ENCODE results near the gene HEG1.
"Not testable (repeated sequence)": the region's sequence is repeated elsewhere in the genome, so short reads cannot be mapped to it uniquely, and the experiment has no call there.

The HEG1 gene

GRCh38 chr3:124986192-124987143, 69.3 kb downstream of the HEG1 start:
- DNase-seq (ENCODE audit: low spot score) = no peak

- no peak for DNase-seq (ENCODE audit: low spot score)
Measured at GRCh38 chr3:124985349-124985748, 70.4 kb downstream of the HEG1 start.

GRCh38 chr3:124984754-124985153, 71.0 kb downstream of the HEG1 start:
- no peak for DNase-seq (ENCODE audit: low spot score)

GRCh38 chr3:124982855-124983254, 72.9 kb downstream of the HEG1 start:
- no peak for DNase-seq (ENCODE audit: low spot score)

GRCh38 chr3:124981472-124981871, 74.3 kb downstream of the HEG1 start:
- no peak for DNase-seq (ENCODE audit: low spot score)

GRCh38 chr3:124978627-124979026, 77.2 kb downstream of the HEG1 start:
- DNase-seq (ENCODE audit: low spot score) = no peak

GRCh38 chr3:124976383-124976782, 79.4 kb downstream of the HEG1 start:
- DNase-seq (ENCODE audit: low spot score) = no peak

- DNase-seq (ENCODE audit: low spot score) = no peak
Measured at GRCh38 chr3:124974691-124975090, 81.1 kb downstream of the HEG1 start.

- no peak for DNase-seq (ENCODE audit: low spot score)
Measured at GRCh38 chr3:124973290-124973689, 82.5 kb downstream of the HEG1 start.

GRCh38 chr3:124972457-124972856, 83.3 kb downstream of the HEG1 start:
- DNase-seq (ENCODE audit: low spot score) = no peak

- no peak for DNase-seq (ENCODE audit: low spot score)
Measured at GRCh38 chr3:124969963-124970722, 85.7 kb downstream of the HEG1 start.

- DNase-seq (ENCODE audit: low spot score) = no peak
Measured at GRCh38 chr3:124969190-124969589, 86.6 kb downstream of the HEG1 start.

- DNase-seq (ENCODE audit: low spot score) = no peak
Measured at GRCh38 chr3:124967964-124968363, 87.8 kb downstream of the HEG1 start.

- no peak for DNase-seq (ENCODE audit: low spot score)
Measured at GRCh38 chr3:124966521-124967445, 89.0 kb downstream of the HEG1 start.

GRCh38 chr3:124965413-124965812, 90.4 kb downstream of the HEG1 start:
- no peak for DNase-seq (ENCODE audit: low spot score)

- DNase-seq (ENCODE audit: low spot score) = no peak
Measured at GRCh38 chr3:124964387-124964786, 91.4 kb downstream of the HEG1 start.

- no peak for DNase-seq (ENCODE audit: low spot score)
Measured at GRCh38 chr3:124963755-124964154, 92.0 kb downstream of the HEG1 start.

- no peak for DNase-seq (ENCODE audit: low spot score)
Measured at GRCh38 chr3:124962403-124962940, 93.3 kb downstream of the HEG1 start.

- no peak for DNase-seq (ENCODE audit: low spot score)
Measured at GRCh38 chr3:124960698-124961097, 95.1 kb downstream of the HEG1 start.

- DNase-seq (ENCODE audit: low spot score) = no peak
Measured at GRCh38 chr3:124960105-124960504, 95.7 kb downstream of the HEG1 start.

- DNase-seq (ENCODE audit: low spot score) = not testable (repeated sequence)
Measured at GRCh38 chr3:124957951-124958350, 97.8 kb downstream of the HEG1 start.
